ENCODE results near the gene CYSRT1. TPM values are rescaled to one million over a fixed set of nuclear protein-coding genes. Genes with fewer than 3 reads are reported as not detected.

CYSRT1 gene
- total RNA-seq, 1 experiment from 2014 or later = 1.0 TPM

- H3K27ac Mint-ChIP-seq = no peak overlapping the region
- no peak for DNase-seq
- Histone ChIP-seq H3K79me1 (ENCODE audit: insufficient read depth, low read depth, low read length, poor library complexity, severe bottlenecking) (no peaks in the 10 kb centered on the region), H3K14ac (ENCODE audit: insufficient read depth, low read length) (no peak overlapping the region), H2BK5ac (ENCODE audit: insufficient read length, low read length) (no peak overlapping the region), H3K23ac (ENCODE audit: insufficient read length, low read depth, low read length) (no peak overlapping the region), H3K4me1 (ENCODE audit: insufficient read depth, low read length) (no peaks in the 10 kb centered on the region), H4K5ac (ENCODE audit: insufficient read length, low read depth, low read length) (no peak overlapping the region), H4K91ac (ENCODE audit: insufficient read length, low read depth, low read length) (no peak overlapping the region), H2BK12ac (ENCODE audit: insufficient read length, low read depth, low read length) (no peak overlapping the region), H2AFZ (ENCODE audit: low read length) (no peak overlapping the region), H2BK120ac (ENCODE audit: low read depth, low read length, poor library complexity, severe bottlenecking) (no peak overlapping the region), H3K9me3 (ENCODE audit: control insufficient read depth, low read depth, low read length) (no peaks in the 10 kb centered on the region), H3K4me2 (ENCODE audit: insufficient read depth, insufficient read length, low read length) (no peak overlapping the region), H3K27ac (ENCODE audit: insufficient read length, low read depth, low read length) (no peak overlapping the region), H3K18ac (ENCODE audit: insufficient read length, low read depth, low read length) (no peak overlapping the region), H2BK15ac (ENCODE audit: low read depth, low read length) (no peak overlapping the region), H3K9ac (ENCODE audit: extremely low read depth, insufficient read length, low read length) (no peak overlapping the region), H3K4ac (ENCODE audit: low read depth, low read length) (no peak overlapping the region), H3K27me3 (ENCODE audit: insufficient read depth, low read length) (no peaks in the 10 kb centered on the region), H3K79me2 (ENCODE audit: insufficient read depth, low read length) (no peaks in the 10 kb centered on the region), H4K20me1 (ENCODE audit: control insufficient read depth, insufficient read depth, insufficient read length) (no peaks in the 10 kb centered on the region), H2AK5ac (ENCODE audit: insufficient read length, low read length) (no peak overlapping the region), H3K23me2 (ENCODE audit: insufficient read length, low read depth, low read length, poor library complexity, severe bottlenecking) (no peaks in the 10 kb centered on the region), H3T11ph (ENCODE audit: low read length) (no peak overlapping the region), H2BK20ac (ENCODE audit: low read depth, low read length, poor library complexity, severe bottlenecking) (no peak overlapping the region), H4K8ac (replicated peaks; ENCODE audit: insufficient read length, low read depth, low read length) (no peak overlapping the region), H3K56ac (ENCODE audit: insufficient read length, low read depth, low read length) (no peak overlapping the region)
- H3K36me3 Mint-ChIP-seq (ENCODE audit: insufficient read depth in 1 of 3, low read depth in 3 of 3) = peaks cover 11 to 50% (median 38%) of the 10 kb centered on the region in 3 experiments; a peak in 6 of 7 replicates
- 0 out of 4 replicates have a peak, but pooled peaks cover 0 to 3% of the 10 kb centered on the region in 2 experiments for H3K4me1 Mint-ChIP-seq
- no peaks in the 10 kb centered on the region for H3K9me3 Mint-ChIP-seq
- no peaks in the 10 kb centered on the region; the same call in 1 of the 2 replicates for H3K27me3 Mint-ChIP-seq (ENCODE audit: low read depth)
- no peak overlapping the region; a peak in 1 of 5 replicates for H3K4me3 Mint-ChIP-seq
- no peak for TF ChIP-seq CTCF (conservative IDR thresholded peaks at IDR 0.05)
- no CpG with 5 or more reads among the region's 10 CpGs for WGBS (ENCODE audit: extremely low coverage, insufficient read length, low lambda C conversion rate)
Measured at GRCh38 chr9:137263506-137263905, 38.5 kb downstream of the CYSRT1 start.

Measured in H9 (cell line).